ENCODE data around the gene MRGPRD.

GRCh38 chr11:69006816-69007215 lies 26.0 kb upstream of the MRGPRD start:
- no peak for TF ChIP-seq POLR2AphosphoS5 (IDR thresholded peaks at IDR 0.05)
- TF ChIP-seq CTCF (IDR thresholded peaks at IDR 0.05): no peak

All from stomach (tissue), 4 donors.